HG03432 (cell line): ENCODE measurements around the gene TAF3.

Experiments used
- ATAC-seq: cut with Tn5 transposase; IDR thresholded peaks from one replicate; pipeline ENCODE4 v1.9.1; 2021; ENCODE audit warnings: mild to moderate bottlenecking, moderate library complexity; ENCODE audit not compliant: unreplicated experiment

The TAF3 gene

DNA sequence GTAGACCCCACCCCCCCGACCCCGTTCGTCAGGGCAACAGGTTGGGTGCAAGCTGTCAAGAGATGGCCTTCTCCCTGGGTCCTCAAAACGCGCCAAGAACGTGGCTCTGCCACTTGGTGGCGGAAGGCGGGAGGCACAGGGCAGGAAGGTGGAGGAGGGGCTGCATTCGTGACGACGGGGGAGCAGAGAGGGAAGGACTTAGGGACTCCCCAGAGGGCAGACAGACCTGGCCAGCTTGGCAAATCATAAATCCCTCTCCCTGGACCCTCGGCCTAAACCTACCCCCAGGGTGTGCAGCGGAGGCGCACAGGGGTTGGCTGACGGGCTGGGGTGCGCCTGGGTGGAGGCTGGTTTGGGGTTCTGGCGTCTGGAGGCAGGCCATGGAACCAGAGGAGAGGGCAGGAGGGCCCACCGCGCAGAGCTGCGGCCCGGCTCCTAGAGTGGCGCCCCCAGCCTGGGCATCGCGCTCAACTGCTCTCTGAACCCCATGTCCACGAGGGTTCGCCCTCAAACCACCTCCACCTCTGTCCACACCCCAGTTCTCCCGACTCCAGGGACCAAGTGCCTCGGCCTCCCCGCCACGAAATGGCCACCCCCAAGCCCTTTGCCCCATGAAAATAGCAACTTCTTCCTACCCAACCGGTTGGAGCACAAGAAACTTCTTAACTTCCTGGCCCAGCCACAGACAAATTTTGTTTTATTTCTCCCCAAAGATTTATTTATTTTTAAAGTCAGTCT is 225.4 kb downstream of the TAF3 start:
- peak; percentile 30 for ATAC-seq

GRCh38 chr10:8044331-8044907 is 226.1 kb downstream of the TAF3 start:
- no peak for ATAC-seq

DNA sequence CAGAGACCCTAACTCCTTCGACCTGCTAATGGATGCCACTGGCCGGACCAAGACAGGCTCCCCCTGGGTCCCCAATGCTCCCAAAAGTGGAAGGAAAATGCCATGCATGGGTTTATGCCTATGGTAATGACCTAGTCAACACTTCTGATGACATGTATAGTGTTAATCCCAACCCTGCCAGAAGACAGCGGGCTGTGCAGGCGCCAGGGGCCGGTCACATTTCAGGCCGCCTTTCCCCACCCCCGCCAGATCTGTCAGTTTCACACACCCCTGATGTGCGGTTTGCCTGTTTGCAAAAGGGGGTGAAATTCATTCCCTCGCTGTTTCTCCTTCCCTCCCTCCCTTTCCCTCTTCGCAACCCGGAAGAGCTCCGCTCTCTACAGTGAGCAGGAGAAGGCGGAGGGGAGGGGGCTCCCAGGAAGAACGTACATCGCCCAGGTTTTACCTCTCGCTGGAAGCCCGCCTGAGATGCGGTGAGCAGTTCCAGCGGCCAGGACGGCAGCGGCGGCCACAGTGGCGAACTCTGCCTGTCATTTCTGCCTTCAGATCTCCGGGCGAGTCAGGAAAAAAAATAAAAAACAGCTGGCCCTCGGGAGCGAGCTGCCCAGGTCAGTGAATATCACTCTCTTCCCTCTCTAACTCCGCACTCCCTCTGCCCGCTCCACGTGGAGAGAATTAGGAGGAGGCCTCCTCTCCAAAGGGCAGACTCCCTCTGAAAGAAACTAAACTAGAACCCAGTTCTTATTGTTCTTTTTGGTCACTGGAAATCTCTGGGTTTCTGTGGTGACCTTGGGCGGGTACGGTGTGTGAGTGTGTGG is 226.8 kb downstream of the TAF3 start:
- no peak for ATAC-seq

- no peak for ATAC-seq
These were observed 227.6 kb downstream of the TAF3 start for GRCh38 chr10:8045726-8046494.

- ATAC-seq = no peak
These were observed 229.4 kb downstream of the TAF3 start for GRCh38 chr10:8047452-8048280.

DNA sequence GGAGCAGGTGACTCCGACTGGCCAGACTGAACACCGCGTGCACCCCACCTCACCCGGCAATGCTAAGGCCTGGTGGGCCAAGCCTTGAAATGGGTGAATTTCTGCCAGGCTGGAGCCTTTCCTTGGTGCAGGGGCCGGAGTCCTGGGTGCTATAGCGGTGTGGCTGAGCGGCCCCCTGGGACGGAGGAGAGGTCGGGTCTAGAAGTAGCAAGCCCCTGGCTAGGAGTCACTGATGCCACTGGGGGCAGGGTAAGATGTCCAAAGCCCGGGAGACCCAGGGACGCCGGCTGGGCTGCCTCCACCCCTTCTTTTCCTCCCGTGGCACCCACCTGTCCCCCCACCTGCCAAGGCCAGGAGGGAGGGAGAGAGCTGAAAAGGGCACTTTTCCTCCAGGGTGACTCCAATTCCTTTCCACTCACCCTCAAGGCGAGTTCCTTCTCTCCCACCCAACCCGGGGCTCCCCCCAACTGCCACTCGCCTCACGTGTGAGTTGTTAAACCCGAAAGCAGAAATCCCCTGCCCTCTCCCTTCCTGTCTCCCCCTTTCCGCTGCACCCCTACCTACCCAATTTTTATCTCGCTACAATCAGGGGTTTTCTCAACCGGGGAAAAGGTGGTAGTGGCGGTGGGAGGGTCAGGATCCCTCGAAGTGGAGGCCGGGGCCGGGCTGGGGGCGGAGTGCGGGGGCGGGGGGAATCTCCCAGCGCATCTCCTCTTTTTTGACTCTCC is 230.1 kb downstream of the TAF3 start:
- peak; percentile 18 for ATAC-seq

GRCh38 chr10:8049045-8049864 is 230.9 kb downstream of the TAF3 start:
- ATAC-seq = no peak

- ATAC-seq = no peak
These were observed 231.7 kb downstream of the TAF3 start for GRCh38 chr10:8049865-8050555.

GRCh38 chr10:8050556-8051108 is 232.3 kb downstream of the TAF3 start:
- ATAC-seq = no peak

- ATAC-seq = no peak
These were observed 233.0 kb downstream of the TAF3 start for GRCh38 chr10:8051109-8051821.

GRCh38 chr10:8051851-8052257 is 233.5 kb downstream of the TAF3 start:
- ATAC-seq = no peak

- no peak for ATAC-seq
These were observed 234.1 kb downstream of the TAF3 start for GRCh38 chr10:8052341-8052955.

DNA sequence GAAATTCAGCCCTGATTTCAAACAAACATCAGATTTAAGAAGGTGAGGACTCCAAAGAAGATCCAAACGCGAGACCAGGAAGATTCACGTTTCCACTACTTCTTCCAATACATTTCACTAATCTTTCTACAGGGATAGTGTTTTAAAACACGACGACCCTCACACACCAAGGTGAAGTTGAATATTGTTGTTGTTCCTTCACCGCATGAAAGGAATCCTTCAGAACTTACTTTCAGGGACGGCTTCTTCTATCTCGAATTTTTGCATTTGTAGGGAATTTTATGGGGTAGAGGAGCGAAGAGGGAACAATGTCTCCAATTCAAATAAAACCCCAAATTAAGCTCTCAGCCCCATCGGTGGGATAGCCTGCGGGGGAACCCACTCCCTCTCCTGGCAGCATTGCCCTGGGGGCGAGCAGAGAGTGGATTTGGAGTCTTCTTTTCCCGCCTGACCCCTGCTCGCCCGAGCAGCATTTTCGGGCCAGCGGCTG is 234.7 kb downstream of the TAF3 start:
- no peak for ATAC-seq

DNA sequence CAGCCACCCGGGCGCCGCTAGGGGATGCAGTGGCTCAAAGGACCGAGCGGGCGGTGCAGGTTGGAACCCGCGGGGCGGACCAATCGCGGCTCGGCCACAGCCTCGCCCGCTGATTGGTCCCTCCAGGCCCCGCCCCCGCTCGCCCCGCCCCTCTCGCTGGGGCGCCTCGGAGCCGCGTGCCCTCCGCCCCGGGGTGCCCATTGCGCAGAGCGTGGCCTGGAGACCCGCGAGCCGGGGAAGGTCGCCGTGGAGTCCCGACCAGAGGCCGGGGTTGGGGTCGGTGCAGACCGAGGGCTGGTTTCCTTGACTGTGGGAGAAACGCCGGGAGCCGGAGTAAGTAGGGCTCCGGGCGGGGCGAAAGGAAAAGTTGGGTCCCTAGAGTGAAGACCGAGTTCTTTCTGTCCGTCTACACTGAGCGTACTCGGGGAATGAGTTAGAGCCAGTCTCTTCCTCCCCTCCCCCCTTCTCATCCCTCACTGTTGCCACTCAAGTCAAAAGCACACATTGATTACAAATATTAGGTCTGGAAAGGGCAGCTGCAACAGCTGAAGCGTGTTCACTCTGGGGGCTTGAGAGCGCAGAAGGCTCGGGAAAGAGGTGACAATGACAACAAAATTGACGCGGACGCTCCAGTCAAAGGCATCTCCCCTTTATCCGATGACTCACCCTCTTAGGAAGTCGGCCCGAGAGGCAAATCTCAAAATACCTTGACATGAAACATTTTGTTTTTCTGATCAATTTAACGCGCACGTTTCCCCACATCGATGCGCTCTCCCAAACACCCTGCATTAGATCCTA is 235.3 kb downstream of the TAF3 start:
- ATAC-seq = peak; percentile 60

- peak; percentile 18 for ATAC-seq
These were observed 235.9 kb downstream of the TAF3 start for GRCh38 chr10:8054244-8054493.
